ENCODE measurements around the gene FAM163A.

The FAM163A gene

DNA sequence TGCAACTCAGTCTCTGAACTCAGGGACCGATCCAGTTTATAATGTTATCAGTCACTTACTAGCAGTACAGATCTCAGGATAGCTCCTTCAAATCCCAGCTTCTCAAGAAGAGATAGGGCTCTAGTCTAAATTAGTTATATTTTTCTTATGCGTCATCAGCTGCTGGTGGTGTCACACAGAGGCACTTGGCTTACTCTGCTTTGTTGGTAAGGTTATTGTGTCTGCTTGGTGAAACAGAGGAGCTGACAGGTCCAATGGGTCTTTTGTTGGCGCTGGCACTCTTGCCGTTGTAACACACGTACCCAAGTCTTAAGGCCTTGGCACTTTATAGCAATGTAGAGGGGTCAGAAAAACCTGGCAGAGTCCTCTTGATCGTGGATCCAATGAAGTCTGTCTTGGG, 122.3 kb downstream of the FAM163A start:
- no peak for DNase-seq
